HG03354 (cell line): ENCODE results near the gene GPATCH1.
"Not testable (repeated sequence)": the region's sequence is repeated elsewhere in the genome, so short reads cannot be mapped to it uniquely, and the experiment has no call there.

Experiments used
- ATAC-seq: cut with Tn5 transposase; IDR thresholded peaks from one replicate; pipeline ENCODE4 v1.9.1; 2021; ENCODE audit warnings: mild to moderate bottlenecking; ENCODE audit not compliant: unreplicated experiment, poor library complexity, severe bottlenecking

GPATCH1 gene

DNA sequence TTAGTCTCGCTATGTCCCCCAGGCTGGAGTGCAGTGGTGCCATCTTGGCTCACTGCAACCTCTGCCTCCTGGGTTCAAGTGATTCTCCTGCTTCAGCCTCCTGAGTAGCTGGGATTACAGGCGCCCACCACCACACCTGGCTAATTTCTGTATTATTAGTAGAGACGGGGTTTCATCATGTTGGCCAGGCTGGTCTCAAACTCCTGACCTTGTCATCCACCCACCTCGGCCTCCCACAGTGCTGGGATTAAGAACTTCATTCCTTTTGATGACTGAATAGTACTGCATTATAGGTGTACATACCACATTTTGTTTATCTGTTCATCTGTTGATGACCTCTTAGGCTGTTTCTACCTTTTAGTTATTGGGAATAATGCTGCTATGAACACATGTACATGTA, 71.6 kb downstream of the GPATCH1 start:
- ATAC-seq: not testable (repeated sequence)

DNA sequence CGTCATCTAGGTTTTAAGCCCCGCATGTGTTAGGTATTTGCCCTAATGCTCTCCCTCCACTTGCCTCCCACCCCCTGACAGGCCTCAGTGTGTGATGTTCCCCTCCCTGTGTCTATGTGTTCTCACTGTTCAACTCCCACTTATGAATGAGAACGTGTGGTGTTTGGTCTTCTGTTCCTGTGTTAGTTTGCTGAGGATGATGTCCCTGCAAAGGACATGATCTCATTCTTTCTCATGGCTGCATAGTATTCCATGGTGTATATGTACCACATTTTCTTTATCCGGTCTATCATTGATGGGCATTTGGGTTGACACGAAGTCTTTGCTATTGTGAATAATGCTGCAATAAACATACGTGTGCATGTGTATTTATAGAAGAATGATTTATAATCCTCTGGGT, 73.3 kb downstream of the GPATCH1 start:
- not testable (repeated sequence) for ATAC-seq

DNA sequence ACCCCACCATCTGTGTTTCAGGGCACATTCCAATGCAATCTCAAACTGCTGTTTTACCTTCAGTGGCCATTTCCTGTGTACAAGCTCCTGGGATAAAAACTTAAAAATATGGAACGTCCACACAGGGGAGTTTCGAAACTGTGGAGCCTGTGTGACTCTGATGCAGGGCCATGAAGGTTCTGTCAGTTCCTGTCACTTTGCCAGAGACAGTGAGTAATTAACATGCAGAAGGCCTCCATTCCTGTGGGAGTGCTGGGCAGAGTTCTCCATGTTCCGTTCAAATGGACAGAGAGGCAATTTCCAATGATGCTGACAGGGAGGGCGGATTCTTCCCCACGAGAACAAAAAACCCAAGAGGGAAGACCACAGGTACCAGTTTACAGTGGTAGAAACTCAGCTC, 75.4 kb downstream of the GPATCH1 start:
- ATAC-seq: no peak

DNA sequence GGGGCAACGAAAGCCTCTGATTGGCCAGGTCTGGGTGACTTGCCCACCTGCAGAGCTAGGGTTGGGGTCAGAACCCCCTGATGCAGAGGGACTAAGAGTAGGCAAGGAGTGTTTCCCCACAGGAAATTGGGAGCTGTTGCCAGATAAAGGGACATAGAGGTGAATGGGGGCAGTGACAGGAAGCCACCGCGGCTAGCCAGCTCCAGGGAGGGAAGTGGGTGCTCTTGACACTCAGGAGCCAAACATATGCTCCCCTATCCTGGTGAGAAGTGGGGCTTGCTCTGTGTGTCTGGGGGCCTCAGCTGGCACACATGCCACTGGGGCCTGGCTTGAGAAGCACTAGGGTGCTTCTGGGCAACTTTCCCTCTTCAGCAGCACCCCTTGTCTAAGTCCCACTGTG, 76.9 kb downstream of the GPATCH1 start:
- ATAC-seq: no peak

- ATAC-seq: no peak
These were observed 77.4 kb downstream of the GPATCH1 start for GRCh38 chr19:33158365-33158764.

DNA sequence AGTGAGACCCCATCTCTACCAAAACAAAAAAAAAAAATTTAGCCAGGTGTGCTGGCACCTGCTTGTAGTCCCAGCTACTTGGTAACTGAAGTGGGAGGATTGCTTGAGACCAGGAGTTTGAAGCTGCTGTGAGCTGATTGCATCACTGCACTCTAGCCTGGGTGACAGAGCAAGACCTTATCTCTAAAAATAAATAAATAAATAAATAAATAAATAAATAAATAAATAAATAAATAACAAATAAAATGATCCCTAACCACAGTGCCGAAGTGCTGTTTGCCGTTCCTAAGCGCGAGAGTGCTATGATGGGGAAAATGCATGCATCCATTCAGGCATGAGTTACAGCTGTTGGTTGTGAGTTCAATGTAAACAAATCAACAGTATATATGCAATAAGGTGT, 78.2 kb downstream of the GPATCH1 start:
- no peak for ATAC-seq

- no peak for ATAC-seq
These were observed 78.9 kb downstream of the GPATCH1 start for GRCh38 chr19:33159893-33160292.

GRCh38 chr19:33161201-33161600, 80.2 kb downstream of the GPATCH1 start:
- ATAC-seq: no peak

- no peak for ATAC-seq
These were observed 82.5 kb downstream of the GPATCH1 start for GRCh38 chr19:33163481-33163880.

- not testable (repeated sequence) for ATAC-seq
These were observed 85.1 kb downstream of the GPATCH1 start for GRCh38 chr19:33166037-33166436.

GRCh38 chr19:33167438-33167837, 86.5 kb downstream of the GPATCH1 start:
- no peak for ATAC-seq

DNA sequence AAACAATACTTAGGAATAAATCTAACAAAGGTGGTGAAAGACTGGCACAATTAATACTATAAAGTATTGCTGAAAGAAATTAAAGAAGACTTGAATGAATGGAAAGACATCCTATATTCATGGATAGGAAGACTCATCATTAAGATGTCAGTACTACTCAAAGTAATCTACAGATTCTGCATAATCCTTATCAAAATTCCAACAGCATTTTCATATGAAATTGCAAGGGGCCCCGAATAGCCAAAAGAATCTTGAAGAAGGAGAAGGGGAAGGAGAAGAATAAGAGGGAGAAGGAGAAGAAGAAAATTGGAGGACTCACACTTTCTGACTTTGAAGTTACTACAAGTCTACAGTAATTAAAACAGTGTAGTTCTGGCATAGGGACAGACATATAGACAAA, 87.5 kb downstream of the GPATCH1 start:
- ATAC-seq: no peak

DNA sequence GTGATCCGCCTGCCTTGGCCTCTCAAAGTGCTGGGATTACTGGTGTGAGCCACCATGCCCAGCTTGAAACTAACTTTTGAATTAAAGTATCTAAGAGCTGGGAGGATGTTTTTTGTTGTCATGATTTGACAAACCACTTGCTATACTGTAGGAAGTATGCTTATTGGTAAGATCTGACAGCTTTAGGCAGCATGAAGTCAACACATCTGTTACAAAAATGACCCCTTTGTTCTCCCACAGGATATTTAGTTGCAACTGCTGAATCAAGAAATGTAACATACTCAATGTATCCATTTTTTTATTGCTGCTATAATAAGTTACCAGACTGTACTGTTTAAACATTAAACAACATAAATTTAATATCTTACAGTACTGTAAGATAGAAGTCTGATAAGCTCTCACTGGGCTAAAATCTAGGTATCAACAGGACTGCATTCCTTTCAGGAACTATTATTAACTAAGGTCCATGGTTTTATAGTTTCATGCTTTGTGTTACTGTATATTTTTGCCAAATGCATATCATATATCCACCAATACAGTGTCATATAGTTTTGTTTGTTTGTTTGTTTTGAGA, 90.3 kb downstream of the GPATCH1 start:
- no peak for ATAC-seq

GRCh38 chr19:33171916-33172359, 91.0 kb downstream of the GPATCH1 start:
- ATAC-seq: no peak

DNA sequence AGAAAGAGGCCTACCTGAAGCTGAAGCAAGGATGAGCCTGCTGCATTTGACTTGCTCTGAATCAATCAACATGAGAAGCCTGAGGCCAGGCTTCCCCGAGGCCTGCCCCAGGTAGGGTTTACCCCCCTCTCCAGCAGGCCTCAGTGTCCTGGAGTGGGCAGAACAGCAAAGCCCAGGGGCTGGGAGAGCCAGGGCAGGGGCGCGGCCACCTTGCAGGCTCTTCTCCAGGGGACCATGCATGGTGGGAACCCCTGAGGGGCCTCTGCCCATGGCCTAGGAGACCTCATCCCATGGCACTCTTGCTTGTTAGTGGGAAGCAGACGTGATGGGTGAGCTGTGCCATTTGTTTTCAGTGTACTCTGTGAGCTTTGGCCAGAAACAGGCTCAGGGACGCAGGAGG, 93.2 kb downstream of the GPATCH1 start:
- no peak for ATAC-seq

DNA sequence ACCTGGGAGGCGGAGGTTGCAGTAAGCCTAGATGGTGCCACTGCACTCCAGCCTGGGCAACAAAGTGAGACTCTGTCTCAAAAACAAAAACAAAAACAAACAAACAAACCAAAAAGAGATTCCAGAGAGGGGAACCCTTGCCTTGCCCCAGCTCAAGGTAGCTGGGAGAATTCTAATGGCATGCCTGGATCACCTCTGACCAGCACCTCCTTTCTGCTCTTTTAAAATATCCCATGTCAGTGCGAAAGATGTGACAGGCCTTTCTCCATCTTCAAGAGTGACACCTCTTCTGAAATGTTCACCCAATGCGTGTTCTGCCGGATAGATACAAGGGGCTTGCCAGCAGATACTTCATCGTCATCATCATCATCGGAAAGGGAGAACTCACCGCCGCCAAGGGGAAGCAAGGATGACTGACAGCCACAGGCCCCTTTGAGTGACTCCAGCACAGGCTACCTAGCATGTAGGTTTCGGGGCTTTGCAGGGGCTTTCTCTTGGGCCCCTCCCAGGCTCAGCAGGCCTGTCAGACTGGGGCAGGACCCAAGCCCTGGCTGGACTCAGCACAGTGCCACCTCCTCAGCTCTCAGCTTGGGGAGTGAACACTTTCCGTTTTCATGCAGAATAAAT, 94.3 kb downstream of the GPATCH1 start:
- ATAC-seq: no peak

DNA sequence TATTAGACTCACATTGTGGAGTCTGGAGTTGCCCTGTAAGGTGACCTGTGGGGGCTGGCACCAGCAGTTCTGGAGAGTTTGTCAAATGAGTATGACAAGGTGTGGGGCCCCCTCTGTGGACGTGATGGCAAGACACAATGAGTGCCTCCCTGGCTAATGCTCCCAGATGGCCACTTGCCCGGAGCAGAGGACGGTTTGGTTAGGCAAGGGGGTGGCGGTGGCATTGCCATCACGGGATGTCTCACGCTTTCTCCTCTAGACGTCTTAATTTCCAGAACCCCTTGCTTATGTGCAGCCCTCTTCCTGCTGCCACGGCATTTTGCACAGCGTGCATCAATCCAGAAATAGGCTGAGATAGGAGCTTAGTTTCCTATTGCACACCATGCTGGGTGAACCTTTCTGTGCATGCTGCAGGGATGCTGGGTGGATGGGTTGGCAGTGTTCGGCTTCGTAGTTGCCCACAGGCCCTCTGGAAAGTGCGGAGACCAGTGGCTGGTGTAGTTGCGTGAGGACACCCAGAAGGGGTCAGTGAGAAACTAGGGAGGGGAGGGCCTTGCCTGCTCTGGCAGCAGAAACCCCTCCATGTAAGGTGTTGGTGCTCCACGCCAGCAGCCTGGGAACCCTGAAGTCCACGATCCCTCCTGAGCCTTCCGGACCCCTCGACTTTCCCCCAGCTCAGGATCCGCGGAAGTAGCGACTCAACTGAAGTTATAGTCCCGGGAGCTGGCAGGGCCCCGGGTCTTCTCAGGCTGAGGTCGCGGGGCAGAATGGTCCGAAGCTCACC, 95.1 kb downstream of the GPATCH1 start:
- peak; percentile 9 for ATAC-seq

GRCh38 chr19:33176670-33177416, 95.9 kb downstream of the GPATCH1 start:
- ATAC-seq: peak; percentile 86

DNA sequence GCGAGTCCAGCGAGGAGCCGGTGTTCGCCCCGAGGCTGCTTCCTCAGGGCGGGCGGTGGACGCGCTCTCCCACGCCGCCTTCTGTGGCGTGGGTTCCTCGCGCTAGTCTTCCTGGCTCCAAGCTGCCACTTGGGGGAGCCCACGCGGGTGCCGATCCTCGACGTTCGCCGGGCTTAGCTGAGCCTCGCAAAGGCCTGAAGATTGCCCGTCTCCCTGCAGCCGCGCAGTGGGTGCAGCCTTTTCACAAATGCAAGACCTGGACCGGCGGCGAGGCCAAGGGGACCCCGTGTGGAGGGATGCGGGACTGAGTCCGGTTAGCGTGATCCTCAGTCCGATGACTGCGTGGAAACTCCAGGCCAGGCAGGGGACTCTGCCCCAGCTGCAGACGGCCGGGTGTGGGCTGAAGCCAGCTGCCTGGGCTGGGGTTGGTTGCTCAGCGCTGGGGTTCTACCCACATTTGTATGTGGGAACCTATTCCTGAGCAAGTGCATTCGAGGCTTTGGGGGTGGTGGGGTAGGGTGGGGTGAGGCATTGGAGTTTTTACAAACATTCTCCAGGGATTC, 96.5 kb downstream of the GPATCH1 start:
- ATAC-seq: peak; percentile 36
